ENCODE results near the gene TMPRSS9.

GRCh38 chr19:2352121-2352520, 7.9 kb upstream of the TMPRSS9 start:
- TF ChIP-seq CTCF (IDR thresholded peaks at IDR 0.05) (no peak), ZFX (IDR thresholded peaks at IDR 0.05; ENCODE audit: borderline replicate concordance) (no peak)

Data from 22Rv1 (cell line).